ENCODE data around the gene IQCN.
A peak's percentile ranks its signal among the peaks of the same experiment; 100 is the strongest.

The IQCN gene

GRCh38 chr19:18274219-18274780 is at the start of gene IQCN:
IQCN (minus strand) TSS chr19:18274452; CDS start chr19:18269478, 4,974 bp downstream.
- DNase-seq = peak in 2 of 14 donors; percentile 15 to 36

- DNase-seq = peak; percentile 86 to 97 (median 94)
These were observed 48.7 kb upstream of the IQCN start, which contains the start of gene LSM4 for GRCh38 chr19:18322759-18323460. LSM4 (minus strand) TSS chr19:18323076; CDS start chr19:18323020, 56 bp downstream.

DNA sequence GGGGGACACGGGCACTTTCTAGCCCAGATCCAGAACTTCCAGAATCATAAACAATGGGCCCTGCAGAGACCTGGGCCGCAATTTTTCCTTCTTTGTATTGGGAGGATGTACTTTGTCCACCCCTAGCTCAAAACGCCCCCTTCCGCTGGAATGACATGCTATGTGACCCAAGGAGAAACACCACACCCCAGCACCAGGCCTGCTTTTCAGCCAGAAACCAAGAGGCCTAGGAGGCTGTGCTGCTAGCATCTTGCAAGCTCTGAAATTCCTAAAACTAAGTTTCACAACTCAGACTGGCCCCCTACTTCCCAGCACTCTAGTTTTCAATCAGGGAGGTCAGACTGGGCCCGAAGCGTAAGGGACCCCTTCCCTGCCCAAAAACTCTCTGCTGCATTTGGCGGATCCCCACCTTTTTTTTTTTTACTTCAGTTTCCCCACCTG is 48.1 kb upstream of the IQCN start:
- DNase-seq = no peak

DNA sequence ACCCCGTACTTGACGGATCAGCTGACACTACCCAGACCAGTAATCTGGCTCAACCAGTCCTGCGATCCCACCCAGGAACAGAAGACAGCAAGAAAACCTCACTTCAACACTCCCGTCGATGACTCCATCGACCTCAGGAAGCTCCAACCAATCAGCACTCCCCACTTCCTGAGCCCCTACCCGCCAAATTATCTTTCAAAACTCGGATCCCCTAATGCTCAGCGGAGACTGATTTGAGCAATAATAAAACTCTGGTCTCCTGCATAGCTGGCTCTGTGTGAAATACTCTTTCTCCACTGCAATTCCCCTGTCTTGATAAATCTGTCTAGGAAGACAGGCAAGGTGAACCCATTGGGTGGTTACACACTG is 47.5 kb upstream of the IQCN start:
- no peak for DNase-seq

- no peak for DNase-seq
These were observed 46.8 kb upstream of the IQCN start for GRCh38 chr19:18320865-18321733.

DNA sequence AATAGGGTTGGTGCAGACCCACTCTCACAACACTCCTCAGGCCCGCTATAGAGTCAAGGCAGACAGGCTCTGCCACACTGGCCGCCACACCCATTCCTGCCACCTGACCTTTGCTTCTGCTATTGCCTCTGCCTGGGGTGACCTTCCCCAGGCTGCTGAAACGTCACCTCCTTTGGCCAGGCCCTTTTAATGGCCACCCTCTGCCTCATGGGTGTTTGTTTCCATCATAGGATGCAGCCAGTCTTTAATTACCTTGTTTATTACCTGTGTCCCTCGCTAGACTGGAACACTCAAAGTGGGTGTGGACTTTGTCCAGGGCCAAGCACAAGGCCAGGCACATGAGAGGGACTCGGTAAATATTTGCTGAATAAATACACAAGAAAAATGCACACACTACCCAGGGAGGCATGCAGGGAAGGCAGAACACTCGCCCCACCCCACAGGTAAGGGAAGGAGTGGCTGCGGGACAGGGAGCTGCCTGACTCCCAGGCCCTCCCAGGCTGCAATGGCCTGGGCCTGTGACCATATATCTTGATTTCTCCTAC is 45.4 kb upstream of the IQCN start:
- DNase-seq = no peak

- DNase-seq = peak in 4 of 14 donors; percentile 6 to 29 (median 22)
These were observed 43.9 kb upstream of the IQCN start for GRCh38 chr19:18317961-18318800.

GRCh38 chr19:18313398-18313797 is 39.1 kb upstream of the IQCN start:
- no peak for DNase-seq

- DNase-seq = no peak
These were observed 37.9 kb upstream of the IQCN start for GRCh38 chr19:18312092-18312534.

- no peak for DNase-seq
These were observed 37.3 kb upstream of the IQCN start for GRCh38 chr19:18311502-18312091.

GRCh38 chr19:18310966-18311365 is 36.7 kb upstream of the IQCN start:
- DNase-seq = no peak

DNA sequence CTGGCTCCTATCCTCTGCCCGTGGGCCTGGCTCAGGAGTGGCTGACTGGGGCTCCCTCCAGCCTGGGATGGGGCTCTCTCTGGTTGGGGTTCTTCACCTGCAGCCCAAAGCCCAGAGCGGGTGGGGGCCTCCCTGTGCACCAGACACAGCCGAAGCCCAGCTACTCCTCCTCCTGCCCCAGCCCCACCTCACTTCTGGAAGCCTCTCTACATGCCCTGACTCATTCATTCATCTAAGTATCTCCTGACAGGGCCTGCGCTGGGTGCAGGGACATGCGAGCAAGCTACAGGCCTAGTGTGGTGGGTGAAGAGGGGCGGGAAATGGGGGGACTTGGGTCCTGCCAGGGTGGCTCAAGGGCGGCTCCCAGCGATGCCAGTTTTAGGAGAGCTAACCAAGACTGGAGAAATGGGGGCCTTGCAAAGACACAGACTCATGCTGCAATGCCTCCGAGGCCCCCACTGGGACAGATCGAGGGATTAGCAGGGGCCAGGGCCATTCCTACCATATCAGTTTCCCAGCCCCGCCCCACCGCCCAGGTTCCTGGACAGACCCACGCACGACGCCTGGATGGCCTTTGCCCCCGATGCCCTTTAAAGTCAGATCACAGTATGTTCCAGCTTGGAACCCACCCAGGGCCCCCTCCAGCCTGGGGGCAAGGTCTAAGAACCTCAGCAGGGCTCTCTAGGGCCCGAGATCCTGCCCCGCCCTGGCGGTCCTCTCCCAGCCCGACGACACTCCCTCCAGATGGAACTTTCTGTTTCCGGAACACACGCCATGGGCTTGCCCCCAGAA is 36.1 kb upstream of the IQCN start:
- DNase-seq = no peak

- DNase-seq = no peak
These were observed 35.3 kb upstream of the IQCN start for GRCh38 chr19:18309525-18310064.

DNA sequence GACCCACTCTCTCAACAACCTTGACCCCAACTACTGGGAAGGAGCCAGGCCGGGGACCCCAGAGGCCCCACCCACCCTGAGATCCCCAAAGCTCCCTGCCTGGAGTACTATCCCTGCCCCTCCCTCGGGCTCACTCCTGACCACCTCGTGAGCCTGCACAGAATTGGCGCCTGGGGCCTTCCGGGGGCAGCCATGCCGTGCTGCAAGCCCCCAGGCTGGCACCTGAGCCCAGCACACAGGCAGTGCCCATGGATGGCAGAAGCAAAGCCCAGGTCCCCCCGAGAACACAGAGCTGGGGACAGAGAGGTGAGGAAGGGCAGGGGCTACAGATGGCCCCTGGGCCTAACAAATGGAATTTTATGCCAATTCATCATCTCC is 34.7 kb upstream of the IQCN start:
- DNase-seq = no peak

DNA sequence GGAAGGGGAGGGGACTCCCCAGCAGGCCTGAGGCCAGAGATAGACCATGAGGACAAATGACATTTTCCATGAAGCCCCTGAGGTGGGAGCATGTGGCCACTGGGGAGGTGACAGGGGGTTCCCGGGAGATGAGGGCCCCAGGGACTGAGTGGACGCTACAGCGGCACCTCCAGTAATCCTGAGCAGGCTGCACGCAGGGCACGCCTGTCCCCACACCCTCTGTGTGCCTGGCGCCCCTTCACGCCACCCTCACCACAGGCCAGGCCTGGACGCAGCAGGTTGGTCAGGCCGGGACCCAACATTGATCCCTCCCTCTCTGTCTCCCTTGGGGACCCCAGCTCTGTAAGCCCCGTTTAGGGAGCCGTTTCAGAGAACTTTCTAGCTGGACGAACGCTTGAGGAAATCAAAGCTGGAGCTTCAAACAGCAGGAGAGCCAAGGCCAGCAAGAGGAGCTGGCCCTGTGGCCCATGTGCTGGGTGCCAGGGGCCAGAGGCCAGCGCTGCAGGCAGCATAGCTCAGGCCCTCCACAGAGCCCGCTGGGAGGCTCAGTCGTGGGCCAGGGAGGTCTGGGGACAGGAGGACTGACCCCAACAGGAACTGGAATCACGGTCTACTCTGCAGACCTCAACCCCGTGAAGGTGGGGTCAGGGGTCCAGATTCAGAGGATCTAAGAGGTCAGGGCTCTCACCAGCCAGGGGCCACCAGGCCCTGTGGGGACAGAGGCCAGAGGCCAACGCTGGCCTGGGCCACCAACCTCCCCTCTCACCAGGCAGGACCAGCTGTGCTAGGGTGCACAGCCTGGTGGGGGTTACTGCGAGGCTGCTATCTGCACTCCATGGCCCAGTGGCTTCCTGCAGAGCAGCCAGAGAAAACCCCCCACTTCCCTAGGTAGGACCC is 34.0 kb upstream of the IQCN start:
- no peak for DNase-seq

- no peak for DNase-seq
These were observed 33.0 kb upstream of the IQCN start for GRCh38 chr19:18307271-18307681.

DNA sequence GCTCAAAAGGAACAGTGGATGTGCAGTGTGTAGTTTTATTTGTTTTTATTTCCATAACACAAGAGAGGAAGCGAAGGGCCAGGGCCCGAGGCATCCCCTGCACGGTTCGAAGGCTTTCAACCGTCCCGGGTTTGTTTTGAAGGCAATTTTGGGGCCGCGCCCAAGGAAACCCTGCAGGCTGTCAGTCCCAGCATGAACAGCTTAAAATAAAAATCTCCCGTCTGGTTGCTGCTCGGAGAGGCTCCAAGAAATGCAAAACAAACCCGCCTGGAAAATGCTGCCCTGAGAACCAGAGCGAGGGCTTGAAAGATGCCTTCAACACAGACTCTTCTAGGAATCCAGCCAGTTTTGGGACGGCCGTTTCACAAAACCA is 32.6 kb upstream of the IQCN start:
- peak in 2 of 14 donors; percentile 36 to 91 for DNase-seq

DNA sequence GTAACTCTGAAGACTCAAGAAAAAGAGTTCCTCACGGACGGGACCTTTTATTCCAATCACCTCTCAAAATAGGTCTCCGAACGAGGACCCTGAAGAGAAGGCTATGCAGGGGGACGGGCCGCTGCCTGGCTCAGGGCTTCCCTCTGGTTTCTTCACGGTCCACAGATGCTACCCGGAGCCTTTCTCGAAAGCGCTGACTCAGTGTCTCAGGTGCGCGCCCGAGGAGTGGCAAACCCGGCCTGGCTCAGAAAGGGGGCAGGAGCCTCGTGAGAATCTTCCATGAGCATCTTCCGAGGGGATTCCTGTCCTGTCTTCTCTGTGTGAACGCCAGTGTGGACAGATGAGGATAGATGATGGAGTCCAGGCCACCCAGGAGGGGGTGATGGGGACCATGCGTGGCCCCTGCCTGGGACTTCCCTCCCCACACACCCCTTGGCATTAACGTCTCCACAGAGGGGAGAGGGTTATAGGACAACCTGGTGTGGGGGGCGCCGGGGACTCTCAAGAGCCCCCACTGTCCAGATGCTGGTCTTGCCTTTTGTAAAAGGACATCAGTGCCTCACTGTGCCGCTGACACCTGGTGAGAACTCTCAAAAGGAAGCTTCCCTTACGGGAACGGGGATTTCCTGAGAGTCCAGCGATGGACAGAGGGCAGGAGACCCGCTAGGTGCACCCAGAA is 32.1 kb upstream of the IQCN start:
- DNase-seq = peak in 1 of 14 donors; percentile 46

Data from C1 segment of cervical spinal cord (tissue), 14 donors.